Measurements from ENCODE around the gene PDIA2. TPM values are rescaled to one million over a fixed set of nuclear protein-coding genes. Genes with fewer than 3 reads are reported as not detected.

The PDIA2 gene
- total RNA-seq, 1 donor from 2014 or later: 1.6 TPM

- H3K27me3 Mint-ChIP-seq (ENCODE audit: low read depth): no peaks in the 10 kb centered on the region
- H3K4me1 Mint-ChIP-seq (ENCODE audit: low read depth): peaks cover 5% of the 10 kb centered on the region
- no peaks in the 10 kb centered on the region for H3K9me3 Mint-ChIP-seq (ENCODE audit: low read depth)
- H3K4me3 Mint-ChIP-seq (ENCODE audit: unreplicated experiment): no peak overlapping the region
- no peak overlapping the region for H3K27ac Mint-ChIP-seq (ENCODE audit: unreplicated experiment)
- no peak for TF ChIP-seq CTCF (IDR thresholded peaks at IDR 0.05)
- no peaks in the 10 kb centered on the region for H3K36me3 Mint-ChIP-seq (ENCODE audit: low read depth)
- DNase-seq (ENCODE audit: low spot score): no peak
These were observed 9.2 kb upstream of the PDIA2 start for GRCh38 chr16:273547-274421.

GRCh38 chr16:275041-275641, 7.8 kb upstream of the PDIA2 start:
- H3K4me3 Mint-ChIP-seq (ENCODE audit: unreplicated experiment): peak overlapping the region; percentile 66

GRCh38 chr16:275786-276232, 7.2 kb upstream of the PDIA2 start, which contains the start of gene RGS11:
Gene RGS11, minus strand, starts transcription at chr16:275944. Its CDS starts 33 bp downstream, at chr16:275911.
- Mint-ChIP-seq H3K9me3 (ENCODE audit: low read depth) (no peaks in the 10 kb centered on the region), H3K27ac (ENCODE audit: unreplicated experiment) (no peak within 1 kb of the TSS)

More at GRCh38 chr16:275041-275641, 7.8 kb upstream of the PDIA2 start:
- Mint-ChIP-seq H3K27me3 (ENCODE audit: low read depth) (no peaks in the 10 kb centered on the region), H3K9me3 (ENCODE audit: low read depth) (no peaks in the 10 kb centered on the region), H3K27ac (ENCODE audit: unreplicated experiment) (no peak overlapping the region), H3K36me3 (ENCODE audit: low read depth) (no peaks in the 10 kb centered on the region), H3K4me1 (ENCODE audit: low read depth) (peaks cover 5% of the 10 kb centered on the region)
- TF ChIP-seq CTCF (IDR thresholded peaks at IDR 0.05): no peak
- no peak for DNase-seq (ENCODE audit: low spot score)

GRCh38 chr16:276426-277077, 6.4 kb upstream of the PDIA2 start:
- TF ChIP-seq CTCF (IDR thresholded peaks at IDR 0.05): no peak
- H3K9me3 Mint-ChIP-seq (ENCODE audit: low read depth): no peaks in the 10 kb centered on the region
- H3K27me3 Mint-ChIP-seq (ENCODE audit: low read depth): no peaks in the 10 kb centered on the region
- H3K36me3 Mint-ChIP-seq (ENCODE audit: low read depth): no peaks in the 10 kb centered on the region
- peaks cover 5% of the 10 kb centered on the region for H3K4me1 Mint-ChIP-seq (ENCODE audit: low read depth)
- peak overlapping the region; percentile 70 for H3K4me3 Mint-ChIP-seq (ENCODE audit: unreplicated experiment)
- DNase-seq (ENCODE audit: low spot score): no peak
- H3K27ac Mint-ChIP-seq (ENCODE audit: unreplicated experiment): no peak overlapping the region

More at GRCh38 chr16:275786-276232, 7.2 kb upstream of the PDIA2 start, which contains the start of gene RGS11:
- Mint-ChIP-seq H3K27me3 (ENCODE audit: low read depth) (no peaks in the 10 kb centered on the region), H3K4me1 (ENCODE audit: low read depth) (peaks cover 5% of the 10 kb centered on the region), H3K4me3 (ENCODE audit: unreplicated experiment) (peak within 1 kb of the TSS; percentile 70), H3K36me3 (ENCODE audit: low read depth) (no peaks in the 10 kb centered on the region)
- TF ChIP-seq CTCF (IDR thresholded peaks at IDR 0.05): no peak
- no peak for DNase-seq (ENCODE audit: low spot score)

- no peak for DNase-seq (ENCODE audit: low spot score)
- H3K4me1 Mint-ChIP-seq (ENCODE audit: low read depth): peaks cover 5% of the 10 kb centered on the region
- no peaks in the 10 kb centered on the region for H3K36me3 Mint-ChIP-seq (ENCODE audit: low read depth)
- no peaks in the 10 kb centered on the region for H3K27me3 Mint-ChIP-seq (ENCODE audit: low read depth)
- no peak for TF ChIP-seq CTCF (IDR thresholded peaks at IDR 0.05)
- H3K9me3 Mint-ChIP-seq (ENCODE audit: low read depth): no peaks in the 10 kb centered on the region
- no peak overlapping the region for H3K27ac Mint-ChIP-seq (ENCODE audit: unreplicated experiment)
- no peak overlapping the region for H3K4me3 Mint-ChIP-seq (ENCODE audit: unreplicated experiment)
These were observed 4.0 kb upstream of the PDIA2 start for GRCh38 chr16:278863-279366.
